HG03060 (cell line): ENCODE data around the gene GORAB.

ENCODE experiments used
- ATAC-seq: cut with Tn5 transposase; IDR thresholded peaks from one replicate; pipeline ENCODE4 v1.9.1; 2021; ENCODE audit warnings: low read depth, moderate number of reproducible peaks; ENCODE audit not compliant: unreplicated experiment

Gene GORAB

DNA sequence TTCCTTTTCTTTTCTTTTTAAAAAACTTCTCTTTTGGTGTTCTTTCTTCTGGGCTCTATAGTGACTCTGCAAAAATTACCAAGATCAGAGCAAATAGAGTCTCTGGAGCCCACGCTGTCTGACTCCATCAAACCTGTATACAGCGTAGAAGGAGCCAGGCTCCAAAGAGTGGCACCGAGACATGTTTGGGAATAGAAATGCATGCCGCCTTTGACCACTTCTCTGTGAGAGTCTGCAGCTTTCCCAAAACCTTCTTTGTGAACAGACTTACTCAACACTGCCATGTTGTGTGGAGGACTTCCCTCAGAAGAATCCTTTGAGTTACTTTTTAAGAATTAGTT lies 55.3 kb downstream of the GORAB start:
- ATAC-seq, result no peak

DNA sequence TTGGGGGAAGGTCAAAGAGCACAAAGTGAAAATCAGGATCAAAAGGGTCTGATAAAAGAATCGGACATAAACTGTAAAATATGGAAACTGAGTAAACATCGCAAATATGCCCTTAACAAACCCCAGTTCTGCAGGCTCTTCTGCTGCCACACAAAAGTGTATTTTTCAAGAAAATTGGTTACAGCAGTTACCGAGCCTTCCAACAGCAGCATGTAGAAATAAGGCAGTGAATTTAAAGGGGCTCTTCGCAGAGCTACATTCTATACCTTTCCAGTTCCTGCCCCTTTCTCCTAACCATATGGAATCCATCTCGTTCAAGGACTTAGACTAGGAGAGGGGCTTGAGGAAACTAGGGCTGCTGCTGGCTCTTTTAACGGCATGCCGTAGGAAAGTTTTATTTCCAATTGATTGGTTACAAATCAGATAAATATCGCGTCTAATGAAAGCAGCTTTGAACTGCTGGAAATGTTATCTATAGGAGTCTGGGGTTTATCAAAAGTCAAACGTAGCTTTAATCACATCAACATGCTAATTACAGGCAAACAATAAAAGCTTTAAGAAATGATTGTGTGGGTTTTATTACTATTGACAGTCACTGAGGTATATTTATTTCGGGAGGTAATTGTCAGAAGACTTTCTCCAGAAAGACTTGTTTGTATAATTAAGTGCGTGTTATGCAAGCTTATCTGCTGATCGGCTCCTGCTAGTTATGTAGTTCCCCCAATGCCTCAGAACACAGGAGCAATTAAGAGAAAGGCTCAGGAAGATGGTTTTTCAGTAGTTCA lies 59.1 kb downstream of the GORAB start:
- ATAC-seq, result no peak

DNA sequence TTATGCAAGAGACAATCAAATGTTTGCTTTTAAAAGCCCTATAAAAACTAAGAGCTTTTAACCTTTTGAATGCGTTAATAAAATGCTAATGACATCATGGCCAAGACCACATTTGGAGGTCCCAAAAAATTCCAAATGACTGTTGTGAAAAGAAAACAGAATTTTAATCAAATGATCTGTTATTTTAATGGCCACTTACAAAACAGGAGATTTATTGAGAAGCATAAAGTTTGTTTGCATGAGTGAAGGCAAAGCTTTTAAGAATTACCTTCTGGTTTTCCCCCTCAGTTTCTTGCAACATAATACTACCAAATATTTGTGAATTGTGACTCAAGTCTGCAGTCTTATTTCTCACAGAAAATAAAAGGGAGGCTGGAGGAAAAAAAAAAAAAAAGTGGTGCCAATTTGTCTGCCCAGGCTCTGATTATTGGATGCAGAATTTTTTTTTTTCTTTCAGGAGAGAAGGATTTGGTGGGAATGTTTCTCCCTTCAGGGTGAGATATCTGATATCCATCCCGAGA lies 60.7 kb downstream of the GORAB start:
- ATAC-seq, result no peak

DNA sequence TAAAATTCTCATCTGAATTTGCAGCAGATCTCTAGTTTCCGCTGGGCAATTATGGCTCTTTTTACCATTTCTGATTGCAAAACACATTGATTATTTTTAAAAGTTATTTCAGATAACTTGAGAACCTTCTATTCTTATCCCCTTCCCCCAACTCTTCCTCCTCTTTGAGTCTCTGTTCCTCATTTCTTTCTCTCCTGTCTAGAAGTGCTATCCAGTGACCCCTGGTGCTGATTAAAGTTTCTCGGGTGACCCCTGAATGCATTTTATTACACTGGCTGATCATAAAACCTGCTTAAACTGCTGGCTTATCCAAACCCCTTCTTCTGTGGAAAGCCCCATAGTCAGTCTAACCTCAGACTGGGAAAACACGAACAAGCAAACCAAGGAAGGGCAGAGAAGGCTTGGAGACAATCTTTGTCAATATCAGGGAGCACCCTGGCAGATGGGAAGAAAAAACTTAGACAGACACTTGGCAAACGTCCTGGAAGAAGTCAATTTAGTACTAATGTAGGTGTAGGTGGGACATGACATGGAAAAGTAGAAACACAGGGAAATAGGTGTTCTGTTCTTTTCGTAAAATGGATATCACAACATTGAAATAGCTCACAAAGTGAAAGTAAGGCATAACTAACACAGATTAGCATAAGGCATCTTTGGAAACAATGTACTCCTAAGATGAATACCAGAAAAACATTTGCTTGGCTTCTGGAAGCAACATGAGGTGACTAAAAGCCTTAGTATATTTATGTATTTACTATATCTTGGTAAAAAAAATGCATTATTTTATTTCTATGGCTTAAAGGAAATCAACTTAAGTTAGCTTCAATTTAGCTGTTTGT lies 61.4 kb downstream of the GORAB start:
- no peak for ATAC-seq

DNA sequence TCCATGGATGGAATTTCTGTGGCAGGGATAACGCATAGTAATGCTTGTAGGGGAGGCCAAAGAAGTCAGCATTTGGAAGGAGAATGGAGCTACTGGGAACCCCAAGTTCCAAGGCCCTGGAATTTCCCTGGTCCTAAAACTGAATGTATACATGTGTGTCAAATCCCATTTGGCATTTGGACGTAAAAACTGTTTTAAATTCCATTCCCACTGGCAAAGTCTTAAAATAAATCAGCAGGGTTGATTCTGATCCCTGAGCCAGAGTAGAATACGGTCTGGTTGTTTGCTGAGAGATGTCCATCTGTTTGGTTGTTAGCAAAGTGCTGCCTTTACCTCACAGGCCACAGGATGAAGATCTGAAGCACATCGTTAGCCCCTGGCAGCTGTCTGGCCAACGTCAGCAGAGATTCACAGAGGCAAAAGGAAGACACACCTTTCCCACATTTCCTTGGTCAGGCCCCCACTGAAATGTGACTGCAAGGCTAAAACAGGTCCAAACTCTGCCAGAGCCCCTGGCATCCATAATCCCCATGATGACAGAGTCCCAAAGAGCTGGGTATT lies 62.2 kb downstream of the GORAB start:
- no peak for ATAC-seq

DNA sequence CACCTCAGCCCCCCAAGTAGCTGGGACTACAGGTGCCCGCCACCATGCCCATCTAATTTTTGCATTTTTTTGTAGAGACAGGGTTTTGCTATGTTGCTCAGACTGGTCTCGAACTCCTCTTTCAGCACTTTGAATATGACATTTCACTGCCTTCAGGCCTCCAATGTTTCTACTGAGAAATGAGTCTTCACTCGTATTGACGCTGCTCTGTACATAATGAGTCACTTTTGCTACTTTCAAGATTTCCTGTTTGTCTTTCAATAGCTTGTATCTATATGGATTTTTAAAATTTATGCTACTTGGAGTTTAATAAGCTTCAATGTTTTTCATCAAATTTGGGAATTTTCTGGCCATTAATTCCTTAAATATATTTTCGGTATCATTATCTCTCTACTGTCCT lies 64.7 kb downstream of the GORAB start:
- no peak for ATAC-seq

DNA sequence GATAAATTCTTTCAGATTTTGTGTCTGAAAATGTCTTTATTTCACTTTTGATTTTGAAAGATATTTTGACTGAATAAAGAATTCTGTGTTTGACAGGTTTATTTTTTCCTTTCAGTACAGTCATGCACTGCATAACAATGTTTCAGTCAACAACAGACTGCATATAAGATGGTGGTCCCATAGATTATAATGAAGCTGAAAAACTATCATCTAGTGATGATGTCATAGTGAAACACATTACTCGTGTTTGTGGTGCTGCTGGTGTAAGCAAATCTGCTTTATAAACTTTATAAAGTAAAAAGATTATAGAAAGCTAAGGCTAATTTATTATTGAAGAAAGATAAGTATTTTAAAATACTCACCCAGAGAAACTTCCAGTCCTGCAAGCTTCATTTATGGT lies 66.7 kb downstream of the GORAB start:
- no peak for ATAC-seq

DNA sequence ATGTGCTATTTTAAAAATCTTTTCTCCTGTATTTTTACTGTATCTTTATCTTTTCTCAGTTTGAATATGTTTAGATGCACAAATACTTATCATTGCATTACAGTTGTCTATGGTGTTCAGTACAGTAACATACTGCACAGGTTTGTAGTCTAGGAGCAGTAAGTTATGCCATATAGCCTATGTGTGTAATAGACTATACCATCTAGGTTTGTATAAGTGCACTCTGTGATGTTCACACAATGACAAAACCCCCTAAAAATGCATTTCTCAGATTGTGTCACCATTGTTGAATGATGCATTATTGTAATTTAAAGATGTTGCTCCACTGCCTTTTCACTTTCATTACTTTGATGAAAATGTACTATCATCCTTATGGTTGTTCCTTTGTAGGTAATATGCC lies 67.1 kb downstream of the GORAB start:
- ATAC-seq, result no peak

DNA sequence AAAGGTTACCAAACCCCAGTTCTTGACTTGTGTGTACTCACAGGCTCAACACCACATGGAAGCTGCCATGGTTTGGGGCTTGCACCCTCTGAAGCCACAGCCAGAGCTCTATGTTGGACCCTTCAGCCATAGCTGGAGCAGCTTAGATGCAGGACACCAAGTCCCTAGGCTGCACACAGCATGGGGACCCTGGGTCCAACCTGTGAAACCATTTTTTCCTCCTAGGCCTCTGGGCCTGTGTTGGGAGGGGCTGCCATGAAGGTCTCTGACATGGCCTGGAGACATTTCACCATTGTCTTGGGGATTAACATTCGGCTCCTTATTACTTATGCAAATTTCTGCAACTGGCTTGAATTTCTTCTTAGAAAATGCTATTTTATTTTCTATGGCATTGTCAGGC lies 69.9 kb downstream of the GORAB start:
- no peak for ATAC-seq
